Thymus (tissue), 11 donors: ENCODE measurements around the gene L3MBTL2. TPM values are rescaled to one million over a fixed set of nuclear protein-coding genes. Genes with fewer than 3 reads are reported as not detected.

Source experiments
- DNase-seq, 9 donors: peaks; one replicate each; pipeline ENCODE4 v3.0.0-alpha.2; 2013; ENCODE audit warnings: low spot score in 9 of 9, low read depth in 6 of 9, missing footprints in 1 of 9
- H3K27ac ChIP-seq, 2 donors: one replicate each; pipeline ENCODE4 v1.5.1; 2013; ENCODE audit warnings: control low read depth in 1 of 2, low read depth in 1 of 2, low read length in 1 of 2, mild to moderate bottlenecking in 1 of 2, moderate library complexity in 1 of 2
- H3K27me3 ChIP-seq, 2 donors: one replicate each; pipeline ENCODE4 v1.5.1; 2013; ENCODE audit warnings: low read length in 1 of 2; ENCODE audit not compliant: control insufficient read depth in 2 of 2, insufficient read depth in 1 of 2
- H3K36me3 ChIP-seq, 2 donors: one replicate each; pipeline ENCODE4 v1.5.1; 2013; ENCODE audit warnings: low read length in 1 of 2, mild to moderate bottlenecking in 1 of 2, moderate library complexity in 1 of 2; ENCODE audit not compliant: control insufficient read depth in 2 of 2, insufficient read depth in 2 of 2
- H3K4me1 ChIP-seq, 2 donors: one replicate each; pipeline ENCODE4 v1.5.1; 2013; ENCODE audit warnings: low read length in 2 of 2; ENCODE audit not compliant: control insufficient read depth in 2 of 2, insufficient read depth in 2 of 2
- H3K4me3 ChIP-seq, 2 donors: one replicate each; pipeline ENCODE4 v1.5.1; 2013; ENCODE audit warnings: low read length in 2 of 2, control low read depth in 1 of 2, mild to moderate bottlenecking in 1 of 2
- H3K9me3 ChIP-seq, 2 donors: one replicate each; pipeline ENCODE4 v1.5.1; 2013; ENCODE audit warnings: low read length in 1 of 2, mild to moderate bottlenecking in 1 of 2; ENCODE audit not compliant: control insufficient read depth in 2 of 2, insufficient read depth in 1 of 2
- WGBS: extraction: QIAGEN DNeasy Blood & Tissue Kit; methylation state at CpG from one replicate; pipeline ENCODE4 v1.1.7; 2013; 5-methylcytosine and 5-hydroxymethylcytosine counted together
- polyA plus RNA-seq: library from polyadenylated mRNA; stranded (reverse); fragments of 200-250 nt; gene quantifications from one replicate; pipeline ENCODE4 v1.2.3, GENCODE V29; 2013
- total RNA-seq: library from RNA; stranded (reverse); fragments of 120-200 nt; gene quantifications from one replicate; pipeline ENCODE4 v1.2.4, GENCODE V29; 2013
- donor health status: healthy.

L3MBTL2 gene
- total and polyA plus RNA-seq, 2 donors: 16.0 to 19.9 TPM

DNA sequence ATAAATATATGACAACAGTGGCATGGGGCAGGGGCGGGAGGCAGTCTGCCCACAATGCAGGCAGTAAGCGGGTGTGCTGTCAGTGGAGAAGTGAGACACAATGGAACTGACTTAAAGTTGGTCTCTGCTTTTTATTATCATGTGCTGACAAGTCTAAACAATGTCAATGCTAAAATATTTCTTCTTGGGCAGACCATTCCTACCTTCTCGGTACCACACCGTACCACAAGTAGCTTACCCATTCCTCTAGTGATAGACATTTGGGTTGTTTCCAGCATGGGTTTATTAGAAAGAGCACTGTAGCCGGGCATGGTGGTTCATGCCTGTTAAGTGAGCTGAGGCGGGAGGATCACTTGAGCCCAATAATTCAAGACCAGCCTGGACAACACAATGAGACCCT is 38.2 kb downstream of the L3MBTL2 start:
- Histone ChIP-seq H3K27ac (no peak overlapping the region), H3K27me3 (peaks cover 0 to 4% of the 10 kb centered on the region in 2 donors), H3K9me3 (no peaks in the 10 kb centered on the region), H3K4me3 (no peak overlapping the region), H3K4me1 (no peaks in the 10 kb centered on the region), H3K36me3 (peaks cover 31 to 32% of the 10 kb centered on the region in 2 donors)
- DNase-seq: no peak
- 96% methylated on average over 6 of the region's 6 CpGs for WGBS

DNA sequence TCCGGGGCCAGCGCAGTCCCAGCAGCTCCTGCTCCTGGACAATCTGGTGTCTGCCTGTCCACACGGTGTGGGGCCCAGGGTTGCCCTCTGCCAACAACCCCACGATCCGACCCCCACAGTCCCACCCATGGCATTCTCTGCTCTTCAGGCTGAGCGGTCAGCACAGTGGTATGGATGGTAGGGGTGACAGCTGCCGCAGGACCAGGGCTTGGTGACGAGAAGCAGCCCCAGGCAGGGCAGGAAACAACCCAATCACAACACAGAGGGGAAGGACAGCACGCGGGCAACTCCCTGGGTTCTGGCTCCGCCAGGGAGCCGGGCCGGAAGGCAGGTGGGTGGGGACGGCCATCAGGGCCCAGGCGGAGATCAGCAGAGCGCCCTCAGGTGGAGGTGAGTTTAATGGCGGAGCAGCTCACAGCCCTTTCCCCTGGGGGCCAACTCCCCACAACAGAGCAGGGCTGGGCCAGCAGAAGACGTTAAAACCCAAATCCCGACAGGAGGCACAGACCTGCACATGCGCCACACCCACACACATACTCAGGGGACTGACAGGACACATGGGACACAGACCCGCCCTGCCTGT is 40.9 kb downstream of the L3MBTL2 start:
- Histone ChIP-seq H3K36me3 (peaks cover 57 to 58% of the 10 kb centered on the region in 2 donors), H3K4me3 (no peak overlapping the region), H3K27ac (no peak overlapping the region), H3K27me3 (no peaks in the 10 kb centered on the region), H3K9me3 (no peaks in the 10 kb centered on the region), H3K4me1 (no peaks in the 10 kb centered on the region)
- WGBS: 96% methylated on average over 21 of the region's 21 CpGs
- DNase-seq: no peak

DNA sequence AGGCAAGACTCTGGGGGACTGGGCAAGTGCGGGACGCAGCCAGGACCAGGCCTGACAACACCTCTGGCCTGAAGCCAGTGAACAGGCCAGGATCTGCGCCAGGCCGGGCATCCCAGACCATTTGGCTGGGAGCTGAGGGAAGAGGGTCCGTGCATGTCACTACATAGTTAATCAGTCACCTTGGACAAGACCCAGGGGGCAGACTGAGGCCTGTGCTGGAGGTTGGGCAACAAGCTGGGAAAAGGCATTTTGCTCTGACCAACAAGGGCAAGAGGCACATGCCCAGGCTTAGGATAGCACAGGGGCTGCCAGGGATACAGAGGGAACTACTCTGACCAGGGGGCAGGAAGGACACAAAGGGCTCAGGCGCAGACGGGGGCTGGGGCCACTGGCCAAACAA is 42.6 kb downstream of the L3MBTL2 start:
- H3K4me3 ChIP-seq: no peak overlapping the region
- H3K4me1 ChIP-seq: no peaks in the 10 kb centered on the region
- H3K27me3 ChIP-seq: no peaks in the 10 kb centered on the region
- no peaks in the 10 kb centered on the region for H3K9me3 ChIP-seq
- no peak for DNase-seq
- H3K36me3 ChIP-seq: peaks cover 70 to 74% of the 10 kb centered on the region in 2 donors
- 87% methylated on average over 7 of the region's 7 CpGs for WGBS
- H3K27ac ChIP-seq: no peak overlapping the region

DNA sequence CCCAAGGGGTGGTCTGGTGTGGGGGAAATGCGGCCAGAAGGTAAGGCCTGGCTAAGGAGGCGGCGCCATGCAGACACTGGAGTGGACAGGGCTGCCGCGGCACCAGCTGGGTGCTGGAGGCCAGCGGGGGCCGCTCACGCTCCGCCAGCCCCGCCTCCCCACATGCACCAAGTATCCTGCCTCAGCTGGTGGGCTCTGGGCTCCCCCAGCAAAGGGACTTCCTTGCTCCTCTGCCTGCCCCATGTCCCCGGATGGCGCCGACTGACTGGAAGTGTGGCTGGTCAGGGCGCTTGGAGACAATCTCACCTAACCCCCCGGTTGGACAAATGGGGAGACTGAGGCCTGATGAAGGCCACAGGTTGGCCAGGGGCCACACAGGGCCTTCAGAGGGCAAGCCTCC is 43.2 kb downstream of the L3MBTL2 start:
- Histone ChIP-seq H3K9me3 (no peaks in the 10 kb centered on the region), H3K27ac (no peak overlapping the region), H3K4me3 (no peak overlapping the region), H3K36me3 (peaks cover 76 to 80% of the 10 kb centered on the region in 2 donors), H3K27me3 (no peaks in the 10 kb centered on the region), H3K4me1 (no peaks in the 10 kb centered on the region)
- DNase-seq: no peak
- 98% methylated on average over 15 of the region's 15 CpGs for WGBS

DNA sequence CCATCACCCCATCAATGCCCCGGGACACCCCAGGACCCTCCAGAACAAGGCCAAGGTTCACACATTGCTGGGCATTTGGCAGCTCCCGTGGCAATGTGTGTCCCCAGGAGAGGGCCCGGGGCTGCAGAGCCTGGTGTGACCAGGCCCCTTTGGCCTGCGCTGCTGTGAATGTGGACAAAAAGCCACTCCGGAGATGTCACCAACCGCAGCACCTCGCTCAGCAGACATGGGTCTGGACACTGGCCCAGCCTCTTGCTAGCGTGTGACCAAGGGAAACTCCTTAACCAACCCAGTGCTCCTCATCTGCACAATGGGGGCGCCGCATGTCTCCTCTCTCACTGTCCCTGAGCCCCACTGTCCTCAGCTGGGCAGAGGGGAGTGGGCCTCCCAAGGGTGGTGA is 43.6 kb downstream of the L3MBTL2 start:
- 98% methylated on average over 10 of the region's 10 CpGs for WGBS

DNA sequence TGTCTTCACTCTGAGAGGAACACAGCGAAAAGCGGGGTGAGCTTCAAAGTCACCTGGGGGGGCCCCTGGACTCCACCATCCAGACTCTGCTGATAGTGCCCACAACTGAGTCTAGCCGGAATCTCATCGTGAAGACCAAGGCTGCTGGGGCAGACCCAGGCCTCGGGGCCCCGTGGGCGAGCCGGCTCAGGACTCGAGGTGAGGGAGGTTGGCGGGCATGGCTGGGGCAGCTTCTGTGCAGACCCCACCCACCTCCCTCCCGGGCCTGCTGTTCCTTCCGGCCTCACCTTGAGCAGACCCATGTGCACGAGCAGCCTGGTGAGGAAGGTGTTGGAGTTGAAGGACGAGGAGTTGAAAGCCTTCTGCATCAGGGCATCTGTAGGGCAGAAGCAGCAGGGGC is 44.3 kb downstream of the L3MBTL2 start:
- no peak overlapping the region for H3K27ac ChIP-seq
- H3K36me3 ChIP-seq: peaks cover 86 to 90% of the 10 kb centered on the region in 2 donors
- no peaks in the 10 kb centered on the region for H3K4me1 ChIP-seq
- DNase-seq: no peak
- H3K27me3 ChIP-seq: no peaks in the 10 kb centered on the region
- no peak overlapping the region for H3K4me3 ChIP-seq
- H3K9me3 ChIP-seq: no peaks in the 10 kb centered on the region
- 98% methylated on average over 14 of the region's 14 CpGs for WGBS

More for the DNA sequence above, 43.6 kb downstream of the L3MBTL2 start:
- H3K4me1 ChIP-seq: no peaks in the 10 kb centered on the region
- H3K36me3 ChIP-seq: peaks cover 80 to 84% of the 10 kb centered on the region in 2 donors
- H3K4me3 ChIP-seq: no peak overlapping the region
- DNase-seq: no peak
- H3K27ac ChIP-seq: no peak overlapping the region
- H3K27me3 ChIP-seq: no peaks in the 10 kb centered on the region
- H3K9me3 ChIP-seq: no peaks in the 10 kb centered on the region

DNA sequence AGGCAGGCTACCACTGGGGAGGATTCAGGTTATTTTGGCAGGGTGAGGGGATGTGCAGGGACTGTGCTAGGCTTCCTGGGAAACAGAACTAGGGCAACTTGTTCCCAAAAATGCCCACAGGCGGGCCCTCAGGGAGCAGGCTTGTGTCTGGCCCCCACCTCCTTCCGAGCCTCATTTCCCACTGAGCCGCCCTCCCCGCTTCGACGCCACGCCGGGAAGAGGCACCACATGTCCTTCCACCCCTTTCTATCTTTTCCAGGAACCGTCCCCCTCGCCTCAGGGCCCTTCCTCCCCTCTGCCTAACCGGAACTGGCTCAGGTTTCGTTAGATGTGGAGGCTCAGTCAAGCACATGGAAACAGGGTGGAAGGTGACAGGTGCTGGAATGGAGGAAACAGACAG is 45.0 kb downstream of the L3MBTL2 start:
- 97% methylated on average over 12 of the region's 12 CpGs for WGBS
- Histone ChIP-seq H3K4me3 (no peak overlapping the region), H3K36me3 (peaks cover 88 to 94% of the 10 kb centered on the region in 2 donors), H3K27me3 (no peaks in the 10 kb centered on the region), H3K27ac (no peak overlapping the region), H3K9me3 (no peaks in the 10 kb centered on the region), H3K4me1 (no peaks in the 10 kb centered on the region)
- DNase-seq: no peak

DNA sequence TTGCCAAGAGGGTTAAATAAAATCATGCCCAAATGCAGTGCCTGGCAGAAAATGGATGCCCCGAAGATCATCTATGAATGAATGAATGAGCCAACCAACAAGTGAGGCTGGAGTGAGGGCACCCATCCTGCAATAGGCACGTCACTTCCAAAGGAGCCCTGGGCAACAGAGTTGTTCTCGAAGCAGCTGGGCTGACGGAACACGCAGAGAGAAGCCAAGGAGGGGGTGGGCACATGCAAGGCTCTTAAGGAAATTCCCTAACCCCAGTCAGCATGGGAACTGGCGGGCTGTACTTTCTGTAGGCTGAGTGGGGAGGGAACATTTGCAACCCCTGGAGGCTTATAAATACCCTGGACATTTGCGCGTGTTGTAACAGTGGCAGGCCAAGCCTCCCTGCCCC is 47.3 kb downstream of the L3MBTL2 start:
- no peaks in the 10 kb centered on the region for H3K4me1 ChIP-seq
- 97% methylated on average over 8 of the region's 8 CpGs for WGBS
- H3K27ac ChIP-seq: no peak overlapping the region
- H3K4me3 ChIP-seq: no peak overlapping the region
- no peak for DNase-seq
- no peaks in the 10 kb centered on the region for H3K27me3 ChIP-seq
- no peaks in the 10 kb centered on the region for H3K9me3 ChIP-seq
- peaks cover 92 to 97% of the 10 kb centered on the region in 2 donors for H3K36me3 ChIP-seq

DNA sequence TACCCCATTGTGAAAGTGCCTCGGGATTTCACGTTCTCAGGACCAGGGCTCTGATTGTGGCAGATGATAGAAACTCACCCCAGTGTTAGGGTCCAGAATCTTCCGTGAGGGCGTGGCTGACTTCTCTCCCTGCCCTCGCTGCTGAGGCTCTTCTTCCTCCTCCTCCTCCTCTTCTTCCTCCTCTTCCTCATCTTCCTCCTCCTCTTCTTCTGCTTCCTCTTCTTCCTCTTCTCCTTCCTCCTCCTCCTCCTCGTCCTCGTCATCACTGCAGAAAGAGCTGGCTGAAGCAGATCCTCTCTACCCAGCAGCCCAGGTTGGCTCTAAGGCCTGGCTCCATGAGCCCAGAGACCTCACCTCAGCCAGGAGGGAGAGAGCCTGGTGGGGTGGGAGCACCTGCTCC is 49.1 kb downstream of the L3MBTL2 start:
- Histone ChIP-seq H3K4me1 (no peaks in the 10 kb centered on the region), H3K27ac (no peak overlapping the region), H3K27me3 (no peaks in the 10 kb centered on the region), H3K4me3 (no peak overlapping the region), H3K36me3 (peaks cover 91 to 97% of the 10 kb centered on the region in 2 donors), H3K9me3 (no peaks in the 10 kb centered on the region)
- DNase-seq: no peak
- 97% methylated on average over 7 of the region's 7 CpGs for WGBS
